Measurements from ENCODE around the gene ELAC1.

Gene ELAC1

GRCh38 chr18:51012441-51012840, 44.6 kb downstream of the ELAC1 start:
- H3K36me3 ChIP-seq, result no peaks in the 10 kb centered on the region
- no peak overlapping the region for H3K4me3 ChIP-seq (ENCODE audit: low read depth, low read length)
- no peaks in the 10 kb centered on the region for H3K4me1 ChIP-seq
- no peak for DNase-seq
- no peak for TF ChIP-seq CTCF (IDR thresholded peaks at IDR 0.05; ENCODE audit: low read depth, low read length)
- no peaks in the 10 kb centered on the region for H3K9me3 ChIP-seq
- no peaks in the 10 kb centered on the region for H3K27me3 ChIP-seq

GRCh38 chr18:51013259-51013658, 45.4 kb downstream of the ELAC1 start:
- H3K36me3 ChIP-seq, result no peaks in the 10 kb centered on the region
- no peak overlapping the region for H3K4me3 ChIP-seq (ENCODE audit: low read depth, low read length)
- no peaks in the 10 kb centered on the region for H3K4me1 ChIP-seq
- no peak for DNase-seq
- no peaks in the 10 kb centered on the region for H3K27me3 ChIP-seq
- TF ChIP-seq CTCF (IDR thresholded peaks at IDR 0.05; ENCODE audit: low read depth, low read length), result no peak
- H3K9me3 ChIP-seq, result no peaks in the 10 kb centered on the region

GRCh38 chr18:51017140-51017879, 49.5 kb downstream of the ELAC1 start:
- Histone ChIP-seq H3K4me1 (no peaks in the 10 kb centered on the region), H3K4me3 (ENCODE audit: low read depth, low read length) (no peak overlapping the region), H3K9me3 (no peaks in the 10 kb centered on the region), H3K27me3 (no peaks in the 10 kb centered on the region), H3K36me3 (no peaks in the 10 kb centered on the region)
- no peak for DNase-seq
- TF ChIP-seq CTCF (IDR thresholded peaks at IDR 0.05; ENCODE audit: low read depth, low read length), result no peak

- no peak for DNase-seq
- no peaks in the 10 kb centered on the region for H3K4me1 ChIP-seq
- no peaks in the 10 kb centered on the region for H3K27me3 ChIP-seq
- no peak for TF ChIP-seq CTCF (IDR thresholded peaks at IDR 0.05; ENCODE audit: low read depth, low read length)
- no peaks in the 10 kb centered on the region for H3K9me3 ChIP-seq
- no peaks in the 10 kb centered on the region for H3K36me3 ChIP-seq
- H3K4me3 ChIP-seq (ENCODE audit: low read depth, low read length), result no peak overlapping the region
Measured at GRCh38 chr18:51020536-51020935, 52.7 kb downstream of the ELAC1 start.

- Histone ChIP-seq H3K36me3 (no peaks in the 10 kb centered on the region), H3K4me1 (no peaks in the 10 kb centered on the region), H3K27me3 (no peaks in the 10 kb centered on the region), H3K9me3 (no peaks in the 10 kb centered on the region), H3K4me3 (ENCODE audit: low read depth, low read length) (no peak overlapping the region)
- DNase-seq, result no peak
- TF ChIP-seq CTCF (IDR thresholded peaks at IDR 0.05; ENCODE audit: low read depth, low read length), result no peak
Measured at GRCh38 chr18:51021226-51021965, 53.6 kb downstream of the ELAC1 start.

GRCh38 chr18:51025512-51025911, 57.7 kb downstream of the ELAC1 start:
- no peaks in the 10 kb centered on the region for H3K4me1 ChIP-seq
- H3K4me3 ChIP-seq (ENCODE audit: low read depth, low read length), result no peak overlapping the region
- DNase-seq, result no peak
- no peaks in the 10 kb centered on the region for H3K27me3 ChIP-seq
- H3K36me3 ChIP-seq, result no peaks in the 10 kb centered on the region
- TF ChIP-seq CTCF (IDR thresholded peaks at IDR 0.05; ENCODE audit: low read depth, low read length), result no peak
- H3K9me3 ChIP-seq, result no peaks in the 10 kb centered on the region
